Measurements from ENCODE around the gene PDZD2.

Gene PDZD2

GRCh38 chr5:32145378-32145777 is 506.4 kb downstream of the PDZD2 start:
- no peak for DNase-seq

- DNase-seq, result no peak
These were observed 508.3 kb downstream of the PDZD2 start for GRCh38 chr5:32147236-32147635.

GRCh38 chr5:32147959-32148358 is 509.0 kb downstream of the PDZD2 start:
- DNase-seq, result no peak

DNA sequence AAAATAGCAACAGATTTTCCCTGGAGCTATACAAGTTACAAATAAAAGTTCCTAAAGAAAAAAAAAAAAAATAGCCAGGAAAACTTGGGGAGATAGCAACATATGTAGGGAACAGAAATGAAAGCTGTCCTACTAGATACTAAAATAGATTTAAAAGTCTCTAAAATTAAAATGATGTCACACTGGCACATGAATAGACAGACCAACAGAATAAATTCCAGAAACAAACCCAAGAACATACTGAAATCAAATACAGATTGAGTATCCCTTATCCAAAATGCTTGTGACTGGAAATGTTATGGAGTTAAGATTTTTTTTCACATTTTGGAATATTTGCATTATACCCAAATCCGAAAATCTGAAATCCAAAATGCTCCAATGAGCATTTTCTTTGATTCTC is 511.4 kb downstream of the PDZD2 start:
- DNase-seq, result no peak

DNA sequence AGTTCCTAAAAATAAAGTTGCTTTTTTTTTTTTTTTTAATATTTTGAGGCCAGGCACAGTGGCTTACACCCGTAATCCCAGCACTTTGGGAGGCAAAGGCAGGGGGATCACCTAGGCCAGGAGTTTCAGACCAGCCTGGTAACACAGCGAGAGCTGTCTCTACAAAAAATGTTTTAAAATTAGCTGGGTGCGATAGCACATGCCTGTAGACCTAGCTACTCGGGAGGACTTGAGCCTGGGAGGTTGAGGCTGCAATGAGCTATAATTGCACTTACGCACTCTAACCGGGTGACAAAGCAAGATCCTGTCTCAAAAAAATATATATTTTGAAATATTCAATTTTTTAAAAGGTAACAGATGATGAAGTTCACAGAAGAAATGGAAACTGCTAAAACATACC is 512.3 kb downstream of the PDZD2 start:
- no peak for DNase-seq

DNA sequence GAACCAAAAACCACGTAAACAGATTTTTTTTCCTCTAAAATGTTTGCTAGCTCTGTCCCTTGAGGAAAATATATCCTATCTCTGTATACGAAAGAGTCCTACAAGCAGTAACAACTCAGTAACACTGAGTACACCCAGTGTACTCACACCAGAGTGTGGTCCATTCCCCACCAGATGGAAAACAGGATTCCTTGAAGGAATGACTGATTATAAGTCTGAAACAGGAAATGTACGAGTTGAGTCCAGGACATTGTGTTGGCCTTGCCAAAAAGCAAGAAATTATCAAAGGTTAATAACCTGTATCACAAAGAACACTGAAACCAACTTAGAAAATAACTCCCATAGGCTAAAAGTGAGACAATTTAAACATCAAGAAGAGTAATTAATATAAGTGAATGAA is 514.8 kb downstream of the PDZD2 start:
- no peak for DNase-seq

DNA sequence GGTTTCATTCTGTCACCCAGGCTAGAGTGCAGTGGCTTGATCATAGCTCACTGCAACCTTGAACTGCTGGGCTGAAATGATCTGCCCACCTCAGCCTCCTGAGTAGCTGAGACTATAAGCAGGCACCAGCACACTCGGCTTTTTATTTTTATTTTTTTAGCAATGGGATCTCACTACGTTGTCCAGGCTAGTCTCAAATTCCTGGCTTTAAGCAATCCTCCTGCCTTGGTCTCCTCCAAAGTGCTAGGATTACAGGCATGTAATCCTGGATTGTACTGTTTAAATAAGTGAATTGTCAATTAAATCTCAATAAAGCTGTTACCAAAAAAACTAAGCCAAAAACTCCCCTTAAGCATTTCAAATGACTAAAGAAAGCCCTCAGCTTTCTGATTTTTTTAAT is 516.3 kb downstream of the PDZD2 start:
- no peak for DNase-seq

- DNase-seq, result no peak
These were observed 517.7 kb downstream of the PDZD2 start for GRCh38 chr5:32156635-32157034.

- no peak for DNase-seq
These were observed 518.1 kb downstream of the PDZD2 start for GRCh38 chr5:32157078-32157477.

- DNase-seq, result no peak
These were observed 519.7 kb downstream of the PDZD2 start for GRCh38 chr5:32158679-32158975.

DNA sequence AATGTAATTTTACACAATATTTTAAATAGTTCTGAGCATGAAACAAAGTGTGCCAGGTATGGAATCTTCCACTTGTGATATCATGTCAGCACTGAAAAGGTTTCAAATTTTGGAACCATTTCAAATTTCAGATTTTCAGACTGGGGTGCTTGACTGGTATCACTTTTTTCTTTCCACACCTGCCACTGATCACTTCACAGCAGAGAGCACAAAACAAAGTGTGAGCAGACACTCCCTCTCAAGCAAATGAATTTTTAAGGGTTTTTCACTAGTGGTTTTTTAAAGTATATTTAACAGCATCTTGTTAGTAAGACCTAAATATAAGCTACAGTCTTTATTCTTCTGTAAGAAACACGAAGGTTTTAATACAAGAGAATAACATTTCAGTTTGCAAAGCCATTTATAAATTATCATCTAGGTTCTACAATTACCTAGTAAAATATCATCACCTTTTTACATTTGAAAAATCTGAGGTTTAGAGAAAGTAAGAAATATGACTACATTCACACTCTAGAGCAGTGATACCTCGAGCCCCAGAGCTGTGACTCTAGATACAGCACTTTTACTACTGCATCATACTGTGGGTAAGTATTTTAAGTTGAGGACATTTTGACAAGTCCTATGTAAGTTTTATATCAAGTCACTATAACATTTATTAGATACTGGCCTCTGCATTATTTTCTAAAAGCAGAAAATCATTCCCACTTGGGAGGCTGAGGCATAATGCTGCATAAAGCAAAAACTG is 520.6 kb downstream of the PDZD2 start:
- DNase-seq, result no peak

- no peak for DNase-seq
These were observed 521.3 kb downstream of the PDZD2 start for GRCh38 chr5:32160228-32160627.
